BJ (cell line): ENCODE measurements around the gene ITM2B. TPM values are rescaled to one million over a fixed set of nuclear protein-coding genes. Genes with fewer than 3 reads are reported as not detected.
A peak's percentile ranks its signal among the peaks of the same experiment; 100 is the strongest.

ENCODE experiments used
- CTCF ChIA-PET: fragments of 350-600 bp; formaldehyde crosslinking; extraction: SDS; loops from one replicate; lab custom pipeline; 2021; ENCODE audit warnings: antibody characterized with exemption, inconsistent platforms; lab: Yijun Ruan, JAX
- POLR2A ChIA-PET: fragments of 300-600 bp; sonication (Branson Sonifier 250); formaldehyde crosslinking; extraction: SDS; loops from one replicate; lab custom pipeline; 2021; ENCODE audit warnings: antibody characterized with exemption; lab: Charles Lee
- DNase-seq: peaks from one replicate; pipeline ENCODE4 v3.0.0-alpha.2; 2011; ENCODE audit warnings: low read depth
- H3K27me3 ChIP-seq: 2 replicates; pipeline ENCODE4 v1.6.0; 2011; ENCODE audit warnings: low read length; ENCODE audit not compliant: control insufficient read depth, insufficient read depth
- H3K36me3 ChIP-seq: 2 replicates; pipeline ENCODE4 v1.5.1; 2011; ENCODE audit warnings: low read length; ENCODE audit not compliant: control insufficient read depth, insufficient read depth
- H3K4me3 ChIP-seq: 2 replicates; pipeline ENCODE4 v1.5.1; 2011; ENCODE audit warnings: low read depth, mild to moderate bottlenecking, control low read depth, low read length
- CTCF ChIP-seq: IDR thresholded peaks from 2 replicates; pipeline ENCODE4 v1.5.1; 2011; ENCODE audit warnings: low read depth, mild to moderate bottlenecking, control low read depth, inconsistent platforms, low read length, moderate library complexity; ENCODE audit not compliant: insufficient read depth
- polyA plus RNA-seq: library from polyadenylated mRNA; depleted of rRNA; stranded (reverse); fragments of >200 nt; gene quantifications from 2 replicates; pipeline ENCODE4 v1.2.3, GENCODE V29; 2011

ITM2B gene
- polyA plus RNA-seq, 1 experiment: 173 TPM

GRCh38 chr13:48220592-48220980 is 12.4 kb upstream of the ITM2B start:
- Histone ChIP-seq H3K4me3 (no peak overlapping the region), H3K27me3 (no peaks in the 10 kb centered on the region), H3K36me3 (no peaks in the 10 kb centered on the region)
- ChIA-PET POLR2A (no interaction called here), CTCF (interaction anchor here (1.2 kb wide), 2 partner anchors 10 to 12 kb away, joined by 3 to 5 read pairs; partner anchors contain the start of gene ITM2B)
- TF ChIP-seq CTCF: no peak
- no peak for DNase-seq

GRCh38 chr13:48220981-48221685 is 11.9 kb upstream of the ITM2B start:
- CTCF ChIA-PET: interaction anchor here (1.2 kb wide), 2 partner anchors 11 kb away, joined by 3 to 5 read pairs; partner anchors contain the start of gene ITM2B
- POLR2A ChIA-PET: interaction anchor here (0.8 kb wide), 1 partner anchor 317 kb away, joined by 4 read pairs; no protein-coding TSS in a partner anchor
- Histone ChIP-seq H3K4me3 (no peak overlapping the region), H3K36me3 (no peaks in the 10 kb centered on the region), H3K27me3 (no peaks in the 10 kb centered on the region)
- TF ChIP-seq CTCF: no peak
- no peak for DNase-seq

GRCh38 chr13:48221686-48222187 is 11.3 kb upstream of the ITM2B start:
- DNase-seq: no peak
- ChIA-PET POLR2A (interaction anchor here (0.8 kb wide), 1 partner anchor 316 kb away, joined by 4 read pairs; no protein-coding TSS in a partner anchor), CTCF (interaction anchor here (1.2 kb wide), 2 partner anchors 11 kb away, joined by 3 to 5 read pairs; partner anchors contain the start of gene ITM2B)
- Histone ChIP-seq H3K27me3 (no peaks in the 10 kb centered on the region; the same call in 1 of the 2 replicates), H3K36me3 (no peaks in the 10 kb centered on the region), H3K4me3 (no peak overlapping the region)
- TF ChIP-seq CTCF: no peak

GRCh38 chr13:48222358-48223301 is 10.4 kb upstream of the ITM2B start:
- ChIA-PET CTCF (no interaction called here), POLR2A (interaction anchor here (0.6 to 0.8 kb wide), 2 partner anchors 316 to 889 kb away, joined by 4 to 7 read pairs; no protein-coding TSS in a partner anchor)
- Histone ChIP-seq H3K36me3 (no peaks in the 10 kb centered on the region), H3K27me3 (no peaks in the 10 kb centered on the region; the same call in 1 of the 2 replicates), H3K4me3 (peak overlapping the region; percentile 24; the same call in 1 of the 2 replicates)
- DNase-seq: no peak
- TF ChIP-seq CTCF: no peak
